SK-N-SH (cell line): ENCODE results near the gene PPIP5K2. TPM values are rescaled to one million over a fixed set of nuclear protein-coding genes. Genes with fewer than 3 reads are reported as not detected.

Experiments
- CTCF ChIA-PET: fragments of 300-600, 350-600 bp; formaldehyde crosslinking; extraction: SDS; loops from one replicate; lab custom pipeline; 2021; lab: Yijun Ruan, JAX
- POLR2A ChIA-PET: fragments of 350-600 bp; sonication (Branson Sonifier 250); formaldehyde crosslinking; extraction: SDS; loops from one replicate; lab custom pipeline; 2020; ENCODE audit warnings: antibody characterized with exemption, inconsistent platforms; lab: Yijun Ruan, JAX
- DNase-seq: peaks from one replicate; pipeline ENCODE4 v3.0.0; 2012
- H2AFZ ChIP-seq: fragments of 200-600 bp; sonication (generic); 2 replicates; pipeline ENCODE4 v1.8.1; 2016; ENCODE audit warnings: antibody characterized with exemption, mild to moderate bottlenecking, low read depth
- H3F3A ChIP-seq: fragments of 200-600 bp; sonication (generic); replicated peaks from 2 replicates; pipeline ENCODE3; 2016; ENCODE audit warnings: antibody characterized with exemption, mild to moderate bottlenecking; ENCODE audit not compliant: insufficient read depth
- H3K27ac ChIP-seq, 2 experiments: fragments of 200-500 bp in 1 of 2; fragments of 200-600 bp in 1 of 2; sonication (Bioruptor generic) in 1 of 2; sonication (generic), shearing (Covaris generic) in 1 of 2; 2 replicates each; pipeline versions ENCODE4 v1.5.1 to v1.6.1; 2014 to 2016; ENCODE audit warnings: low read depth in 2 of 2, inconsistent platforms in 1 of 2, low read length in 1 of 2, mild to moderate bottlenecking in 1 of 2, mixed read lengths in 1 of 2
- H3K27me3 ChIP-seq: fragments of 200-600 bp; sonication (generic), shearing (Covaris generic); 2 replicates; pipeline ENCODE4 v1.6.1; 2016; ENCODE audit warnings: mixed run types; ENCODE audit not compliant: insufficient read depth
- H3K36me3 ChIP-seq, 2 experiments: fragments of 200-500 bp in 1 of 2; fragments of 200-600 bp in 1 of 2; sonication (Bioruptor generic) in 1 of 2; sonication (generic) in 1 of 2; replicated peaks in 1 of 2; 2 replicates each; pipeline versions ENCODE3 to v1.5.1; 2014 to 2016; ENCODE audit warnings: low read length in 1 of 2, mild to moderate bottlenecking in 1 of 2; ENCODE audit not compliant: insufficient read depth in 2 of 2, control insufficient read depth in 1 of 2
- H3K4me1 ChIP-seq, 2 experiments: fragments of 200-500 bp in 1 of 2; fragments of 200-600 bp in 1 of 2; sonication (Bioruptor generic) in 1 of 2; sonication (generic), shearing (Covaris generic) in 1 of 2; 2 replicates each; pipeline versions ENCODE4 v1.5.1 to v1.6.1; 2014 to 2016; ENCODE audit warnings: low read depth in 1 of 2, low read length in 1 of 2, mixed run types in 1 of 2; ENCODE audit not compliant: insufficient read depth in 2 of 2, control insufficient read depth in 1 of 2
- H3K4me2 ChIP-seq: fragments of 200-600 bp; sonication (generic), shearing (Covaris generic); 2 replicates; pipeline ENCODE4 v1.6.1; 2017; ENCODE audit warnings: mixed run types
- H3K4me3 ChIP-seq, 2 experiments: fragments of 200-500 bp in 1 of 2; fragments of 200-600 bp in 1 of 2; sonication (Bioruptor generic) in 1 of 2; sonication (generic), shearing (Covaris generic) in 1 of 2; 2 replicates each; pipeline versions ENCODE4 v1.5.1 to v1.8.1; 2014 to 2016; ENCODE audit warnings: low read depth in 2 of 2, inconsistent platforms in 1 of 2, low read length in 1 of 2, mild to moderate bottlenecking in 1 of 2, mixed read lengths in 1 of 2, moderate library complexity in 1 of 2
- H3K79me2 ChIP-seq: fragments of 200-600 bp; sonication (generic); 2 replicates; pipeline ENCODE4 v1.8.1; 2017; ENCODE audit warnings: mild to moderate bottlenecking; ENCODE audit not compliant: insufficient read depth
- H3K9ac ChIP-seq: fragments of 200-600 bp; sonication (generic); 2 replicates; pipeline ENCODE4 v1.6.1; 2017; ENCODE audit warnings: mixed run types
- H3K9me2 ChIP-seq: fragments of 200-600 bp; sonication (generic); 2 replicates; pipeline ENCODE4 v1.6.1; 2017; ENCODE audit warnings: mixed run types
- H3K9me3 ChIP-seq: fragments of 200-600 bp; sonication (generic); 2 replicates; pipeline ENCODE4 v1.6.1; 2017; ENCODE audit warnings: mixed run types, mild to moderate bottlenecking, moderate library complexity
- H4K20me1 ChIP-seq: fragments of 200-600 bp; sonication (generic); 2 replicates; pipeline ENCODE4 v1.6.1; 2017; ENCODE audit warnings: mild to moderate bottlenecking, mixed run types; ENCODE audit not compliant: insufficient read depth
- ELF1 ChIP-seq: IDR thresholded peaks from 2 replicates; pipeline ENCODE4 v1.4.0; 2012
- EZH2phosphoT487 ChIP-seq: fragments of 200-600 bp; sonication (generic); IDR thresholded peaks from 2 replicates; pipeline ENCODE4 v1.6.1; 2017; ENCODE audit warnings: low read depth, mixed run types, mild to moderate bottlenecking, antibody characterized with exemption, moderate library complexity, borderline replicate concordance
- FOSL2 ChIP-seq: IDR thresholded peaks from 2 replicates; pipeline ENCODE4 v1.4.0; 2012; ENCODE audit warnings: low read depth, mild to moderate bottlenecking, moderate library complexity, borderline replicate concordance
- FOXJ3 ChIP-seq: sonication (generic); formaldehyde crosslinking; IDR thresholded peaks from 2 replicates; pipeline ENCODE4 v1.5.1; 2020; ENCODE audit warnings: mild to moderate bottlenecking, missing genetic modification reagents
- FOXM1 ChIP-seq: IDR thresholded peaks from 2 replicates; pipeline ENCODE4 v1.4.0; 2012; ENCODE audit warnings: low read depth, mild to moderate bottlenecking
- GATA2 ChIP-seq: sonication (generic); formaldehyde crosslinking; IDR thresholded peaks from 2 replicates; pipeline ENCODE4 v1.5.0; 2020; ENCODE audit warnings: mild to moderate bottlenecking, missing genetic modification reagents
- NFIC ChIP-seq: IDR thresholded peaks from 2 replicates; pipeline ENCODE4 v1.4.0; 2012; ENCODE audit warnings: borderline replicate concordance
- RAD21 ChIP-seq: IDR thresholded peaks from 2 replicates; pipeline ENCODE4 v1.6.1; 2012; ENCODE audit warnings: mild to moderate bottlenecking, low read length
- RCOR1 ChIP-seq: fragments of 150-350 bp; IDR thresholded peaks from 2 replicates; pipeline ENCODE4 v1.6.1; 2017; ENCODE audit warnings: antibody characterized with exemption, low read length
- RXRA ChIP-seq: IDR thresholded peaks from 2 replicates; pipeline ENCODE4 v1.4.0; 2012; ENCODE audit warnings: low read depth, mild to moderate bottlenecking, borderline replicate concordance
- SMC3 ChIP-seq: IDR thresholded peaks from 2 replicates; pipeline ENCODE4 v1.6.1; 2012; ENCODE audit warnings: low read depth, low read length, improper control_type of control experiment
- TCF12 ChIP-seq: IDR thresholded peaks from 2 replicates; pipeline ENCODE4 v1.4.0; 2012
- YY1 ChIP-seq: IDR thresholded peaks from 2 replicates; pipeline ENCODE4 v1.4.0; 2012; ENCODE audit warnings: low read depth, mild to moderate bottlenecking
- WGBS: methylation state at CpG from one replicate; pipeline ENCODE4 v1.1.6; 2017; ENCODE audit warnings: low lambda C conversion rate; 5-methylcytosine and 5-hydroxymethylcytosine counted together
- polyA plus RNA-seq, 3 experiments: library from polyadenylated mRNA; depleted of rRNA; stranded (reverse); fragments of >200 nt; gene quantifications; 2 replicates each; pipeline ENCODE4 v1.2.3, GENCODE V29; 2012
- TF ChIP-seq, protein P1 (sequence below): IDR thresholded peaks from 2 replicates; pipeline ENCODE4 v1.4.0; 2012; ENCODE audit warnings: low read depth, borderline replicate concordance
- TF ChIP-seq, protein P2 (sequence below): fragments of 200-600 bp; sonication (generic); IDR thresholded peaks from 2 replicates; pipeline ENCODE4 v1.6.1; 2017; ENCODE audit warnings: antibody characterized with exemption, mild to moderate bottlenecking, moderate library complexity
- TF ChIP-seq, protein P3 (sequence below): fragments of 150-350 bp; IDR thresholded peaks from 2 replicates; pipeline ENCODE4 v1.6.1; 2016; ENCODE audit warnings: mild to moderate bottlenecking, low read depth, low read length
- TF ChIP-seq, protein P4 (sequence below): IDR thresholded peaks from 2 replicates; pipeline ENCODE4 v1.4.0; 2012; ENCODE audit warnings: low read depth

Gene PPIP5K2
- polyA plus RNA-seq, 1 of the 3 experiments (the other 2 are of a cell fraction), result 18.2 TPM

DNA sequence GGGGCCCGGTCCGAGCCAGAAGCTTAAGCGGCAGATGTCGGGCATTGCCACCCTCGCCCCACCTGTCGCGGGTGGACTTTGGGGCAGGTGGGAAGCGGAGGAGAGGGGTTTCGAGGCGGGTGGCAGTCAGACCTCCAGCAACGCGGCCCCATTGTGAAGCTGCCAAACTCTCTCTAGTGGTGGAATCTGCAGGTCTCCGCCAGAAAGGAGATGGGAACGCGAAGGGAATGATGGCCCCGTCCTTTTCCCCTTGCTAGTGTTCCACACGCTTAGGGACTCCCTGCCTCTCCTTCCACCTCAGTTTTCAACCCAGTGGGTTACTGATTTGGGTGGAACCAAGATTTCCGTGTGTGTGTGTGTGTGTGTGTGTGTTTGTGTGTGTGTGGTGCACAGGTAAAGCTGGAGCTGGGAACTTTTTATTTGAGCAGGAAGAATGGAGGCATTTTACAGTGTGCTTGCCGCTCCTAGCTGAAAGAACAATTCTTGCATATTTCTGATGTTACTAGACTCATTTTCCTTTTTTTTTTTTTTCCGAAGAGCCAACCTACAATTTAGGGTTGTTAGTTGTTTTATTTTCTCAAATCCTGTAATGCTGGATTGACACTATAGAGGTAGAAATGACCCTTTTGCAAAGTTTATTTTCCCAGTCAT is 139.7 kb downstream of the PPIP5K2 start:
- peaks cover 8 to 14% of the 10 kb centered on the region in 2 experiments; a peak in 2 of 4 replicates for H3K4me1 ChIP-seq
- no peaks in the 10 kb centered on the region for H3K9me2 ChIP-seq
- no peaks in the 10 kb centered on the region for H3K9me3 ChIP-seq
- TF ChIP-seq RAD21, result no peak
- TF ChIP-seq EZH2phosphoT487, result no peak
- TF ChIP-seq SMC3, result no peak
- TF ChIP-seq FOXM1, result no peak
- TF ChIP-seq TCF12, result 0 out of 2 replicates have a peak, but pooled peaks have one; percentile 9
- TF ChIP-seq GATA2, result no peak
- TF ChIP-seq NFIC, result no peak
- 0 out of 2 replicates have a peak, but pooled peaks have one; percentile 25 for TF ChIP-seq YY1
- H3K27me3 ChIP-seq, result no peaks in the 10 kb centered on the region
- H3K36me3 ChIP-seq, result peaks cover 0 to 2% of the 10 kb centered on the region in 2 experiments
- POLR2A ChIA-PET, result interaction anchor here (0.8 to 2.3 kb wide), 5 partner anchors 9 to 227 kb away, joined by 3 to 8 read pairs (median 4); no protein-coding TSS in a partner anchor
- H2AFZ ChIP-seq, result peak overlapping the region; percentile 65
- no peaks in the 10 kb centered on the region for H3F3A ChIP-seq
- peaks cover 69% of the 10 kb centered on the region for H3K79me2 ChIP-seq
- peak overlapping the region; percentile 89 for H3K9ac ChIP-seq
- peak overlapping the region; percentile 84 for H3K4me2 ChIP-seq
- peaks cover 50% of the 10 kb centered on the region for H4K20me1 ChIP-seq
- no peak for DNase-seq
- 0% methylated on average over 15 of the region's 20 CpGs for WGBS
- H3K27ac ChIP-seq, result peak overlapping the region; percentile 80 to 96
- H3K4me3 ChIP-seq, result peak overlapping the region; percentile 79 to 81
- CTCF ChIA-PET, result interaction anchor here (1.0 to 4.7 kb wide), 5 partner anchors 15 to 215 kb away, joined by 3 to 20 read pairs (median 4); no protein-coding TSS in a partner anchor

DNA sequence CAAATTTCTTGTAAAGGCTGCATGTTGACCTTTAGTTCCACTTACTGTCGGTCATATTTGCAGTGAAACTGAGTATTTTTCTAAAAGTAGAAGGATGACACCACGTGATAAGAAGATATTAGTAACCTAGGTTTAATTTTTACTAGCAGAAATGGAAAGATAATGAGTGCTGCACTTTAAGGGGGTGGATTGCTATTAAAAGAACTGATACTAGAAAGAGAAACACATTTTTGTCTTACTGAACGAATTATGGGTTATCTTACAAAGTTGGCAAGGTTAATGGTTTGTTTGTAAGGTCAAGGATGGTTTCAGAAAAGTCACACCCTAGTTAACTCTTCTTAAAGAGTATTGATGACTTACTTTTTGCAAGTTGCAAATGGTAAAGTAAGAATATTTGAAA is 140.8 kb downstream of the PPIP5K2 start:
- no peak for DNase-seq
- Histone ChIP-seq H3K9me3 (no peaks in the 10 kb centered on the region), H3K4me1 (peaks cover 8 to 15% of the 10 kb centered on the region in 2 experiments; a peak in 2 of 4 replicates), H2AFZ (no peak overlapping the region), H3K36me3 (peaks cover under 1 to 10% of the 10 kb centered on the region in 2 experiments), H3K4me2 (peak overlapping the region; percentile 84), H3K79me2 (peaks cover 80% of the 10 kb centered on the region), H3K4me3 (peak overlapping the region; percentile 79 to 81; a peak in 3 of 4 replicates), H3K27me3 (no peaks in the 10 kb centered on the region), H3K9ac (peak overlapping the region; percentile 89), H3K27ac (no peak overlapping the region), H3K9me2 (no peaks in the 10 kb centered on the region), H3F3A (peaks cover 2% of the 10 kb centered on the region), H4K20me1 (peaks cover 61% of the 10 kb centered on the region)
- TF ChIP-seq YY1, result no peak
- TF ChIP-seq, protein P1, sequence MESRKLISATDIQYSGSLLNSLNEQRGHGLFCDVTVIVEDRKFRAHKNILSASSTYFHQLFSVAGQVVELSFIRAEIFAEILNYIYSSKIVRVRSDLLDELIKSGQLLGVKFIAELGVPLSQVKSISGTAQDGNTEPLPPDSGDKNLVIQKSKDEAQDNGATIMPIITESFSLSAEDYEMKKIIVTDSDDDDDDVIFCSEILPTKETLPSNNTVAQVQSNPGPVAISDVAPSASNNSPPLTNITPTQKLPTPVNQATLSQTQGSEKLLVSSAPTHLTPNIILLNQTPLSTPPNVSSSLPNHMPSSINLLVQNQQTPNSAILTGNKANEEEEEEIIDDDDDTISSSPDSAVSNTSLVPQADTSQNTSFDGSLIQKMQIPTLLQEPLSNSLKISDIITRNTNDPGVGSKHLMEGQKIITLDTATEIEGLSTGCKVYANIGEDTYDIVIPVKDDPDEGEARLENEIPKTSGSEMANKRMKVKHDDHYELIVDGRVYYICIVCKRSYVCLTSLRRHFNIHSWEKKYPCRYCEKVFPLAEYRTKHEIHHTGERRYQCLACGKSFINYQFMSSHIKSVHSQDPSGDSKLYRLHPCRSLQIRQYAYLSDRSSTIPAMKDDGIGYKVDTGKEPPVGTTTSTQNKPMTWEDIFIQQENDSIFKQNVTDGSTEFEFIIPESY, result no peak
- TF ChIP-seq, protein P2, sequence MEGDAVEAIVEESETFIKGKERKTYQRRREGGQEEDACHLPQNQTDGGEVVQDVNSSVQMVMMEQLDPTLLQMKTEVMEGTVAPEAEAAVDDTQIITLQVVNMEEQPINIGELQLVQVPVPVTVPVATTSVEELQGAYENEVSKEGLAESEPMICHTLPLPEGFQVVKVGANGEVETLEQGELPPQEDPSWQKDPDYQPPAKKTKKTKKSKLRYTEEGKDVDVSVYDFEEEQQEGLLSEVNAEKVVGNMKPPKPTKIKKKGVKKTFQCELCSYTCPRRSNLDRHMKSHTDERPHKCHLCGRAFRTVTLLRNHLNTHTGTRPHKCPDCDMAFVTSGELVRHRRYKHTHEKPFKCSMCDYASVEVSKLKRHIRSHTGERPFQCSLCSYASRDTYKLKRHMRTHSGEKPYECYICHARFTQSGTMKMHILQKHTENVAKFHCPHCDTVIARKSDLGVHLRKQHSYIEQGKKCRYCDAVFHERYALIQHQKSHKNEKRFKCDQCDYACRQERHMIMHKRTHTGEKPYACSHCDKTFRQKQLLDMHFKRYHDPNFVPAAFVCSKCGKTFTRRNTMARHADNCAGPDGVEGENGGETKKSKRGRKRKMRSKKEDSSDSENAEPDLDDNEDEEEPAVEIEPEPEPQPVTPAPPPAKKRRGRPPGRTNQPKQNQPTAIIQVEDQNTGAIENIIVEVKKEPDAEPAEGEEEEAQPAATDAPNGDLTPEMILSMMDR, result no peak
- TF ChIP-seq FOSL2, result no peak
- no peak for TF ChIP-seq FOXM1
- TF ChIP-seq, protein P3, sequence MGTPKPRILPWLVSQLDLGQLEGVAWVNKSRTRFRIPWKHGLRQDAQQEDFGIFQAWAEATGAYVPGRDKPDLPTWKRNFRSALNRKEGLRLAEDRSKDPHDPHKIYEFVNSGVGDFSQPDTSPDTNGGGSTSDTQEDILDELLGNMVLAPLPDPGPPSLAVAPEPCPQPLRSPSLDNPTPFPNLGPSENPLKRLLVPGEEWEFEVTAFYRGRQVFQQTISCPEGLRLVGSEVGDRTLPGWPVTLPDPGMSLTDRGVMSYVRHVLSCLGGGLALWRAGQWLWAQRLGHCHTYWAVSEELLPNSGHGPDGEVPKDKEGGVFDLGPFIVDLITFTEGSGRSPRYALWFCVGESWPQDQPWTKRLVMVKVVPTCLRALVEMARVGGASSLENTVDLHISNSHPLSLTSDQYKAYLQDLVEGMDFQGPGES, result no peak
- TF ChIP-seq RXRA, result no peak
- TF ChIP-seq ELF1, result no peak
- no peak for TF ChIP-seq GATA2
- TF ChIP-seq, protein P4, sequence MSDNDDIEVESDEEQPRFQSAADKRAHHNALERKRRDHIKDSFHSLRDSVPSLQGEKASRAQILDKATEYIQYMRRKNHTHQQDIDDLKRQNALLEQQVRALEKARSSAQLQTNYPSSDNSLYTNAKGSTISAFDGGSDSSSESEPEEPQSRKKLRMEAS, result no peak
- TF ChIP-seq FOXJ3 (CRISPR knock-in tag), result no peak
- TF ChIP-seq RCOR1, result no peak
- POLR2A ChIA-PET, result no interaction called here
- CTCF ChIA-PET, result interaction anchor here (3.6 kb wide), 1 partner anchor 214 kb away, joined by 19 read pairs; no protein-coding TSS in a partner anchor
- 63% methylated on average over 3 of the region's 3 CpGs for WGBS
